Measurements from ENCODE around the gene OPHN1. TPM values are rescaled to one million over a fixed set of nuclear protein-coding genes. Genes with fewer than 3 reads are reported as not detected.

The OPHN1 gene, protein sequence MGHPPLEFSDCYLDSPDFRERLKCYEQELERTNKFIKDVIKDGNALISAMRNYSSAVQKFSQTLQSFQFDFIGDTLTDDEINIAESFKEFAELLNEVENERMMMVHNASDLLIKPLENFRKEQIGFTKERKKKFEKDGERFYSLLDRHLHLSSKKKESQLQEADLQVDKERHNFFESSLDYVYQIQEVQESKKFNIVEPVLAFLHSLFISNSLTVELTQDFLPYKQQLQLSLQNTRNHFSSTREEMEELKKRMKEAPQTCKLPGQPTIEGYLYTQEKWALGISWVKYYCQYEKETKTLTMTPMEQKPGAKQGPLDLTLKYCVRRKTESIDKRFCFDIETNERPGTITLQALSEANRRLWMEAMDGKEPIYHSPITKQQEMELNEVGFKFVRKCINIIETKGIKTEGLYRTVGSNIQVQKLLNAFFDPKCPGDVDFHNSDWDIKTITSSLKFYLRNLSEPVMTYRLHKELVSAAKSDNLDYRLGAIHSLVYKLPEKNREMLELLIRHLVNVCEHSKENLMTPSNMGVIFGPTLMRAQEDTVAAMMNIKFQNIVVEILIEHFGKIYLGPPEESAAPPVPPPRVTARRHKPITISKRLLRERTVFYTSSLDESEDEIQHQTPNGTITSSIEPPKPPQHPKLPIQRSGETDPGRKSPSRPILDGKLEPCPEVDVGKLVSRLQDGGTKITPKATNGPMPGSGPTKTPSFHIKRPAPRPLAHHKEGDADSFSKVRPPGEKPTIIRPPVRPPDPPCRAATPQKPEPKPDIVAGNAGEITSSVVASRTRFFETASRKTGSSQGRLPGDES
- 16.6 TPM for polyA plus RNA-seq (ENCODE audit: insufficient read length)

DNA sequence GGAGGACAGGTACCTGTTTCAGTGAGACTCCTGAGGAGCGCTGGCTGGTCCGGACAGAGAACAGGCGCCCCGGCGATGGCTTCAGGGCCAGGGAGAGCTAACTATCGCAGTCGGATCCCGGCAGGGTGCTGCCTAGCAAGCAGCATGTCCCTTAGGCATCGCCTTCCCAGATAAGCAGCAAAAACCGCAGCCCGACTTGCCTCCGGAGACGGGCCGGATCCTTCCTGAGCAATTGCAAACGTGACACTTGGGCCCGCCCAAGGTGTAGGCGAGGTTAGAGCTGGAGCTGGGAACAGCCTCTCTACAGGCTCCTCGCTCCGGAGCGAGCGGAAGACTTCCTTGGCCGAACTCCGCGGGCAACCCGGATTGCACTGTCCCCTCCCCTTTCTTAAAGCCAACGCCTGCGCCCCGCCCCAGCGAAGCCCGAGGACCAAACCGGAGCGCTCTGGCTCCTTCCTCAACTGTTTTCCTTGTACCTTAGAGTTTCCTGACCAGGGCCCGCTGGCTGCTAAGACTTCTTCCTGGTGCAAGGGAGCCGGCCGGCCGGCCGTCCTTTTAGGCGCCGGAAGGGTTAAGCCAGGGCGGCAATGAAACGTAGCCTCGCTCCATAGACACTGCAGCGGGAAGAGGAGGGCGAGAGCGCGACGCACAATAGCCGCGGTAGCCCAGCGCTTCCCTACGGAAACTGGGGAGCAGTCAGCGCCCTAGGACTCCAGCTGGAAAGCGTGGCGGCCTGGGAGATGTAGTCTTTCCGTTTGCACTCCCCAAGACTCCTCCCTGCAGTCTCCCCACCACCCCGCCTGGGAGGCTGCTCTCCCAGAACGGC is at the start of gene OPHN1:
OPHN1 (minus strand) TSS at position 341 of the 826 bp plus-strand sequence. CDS start 475 bp downstream, outside the sequence.
- peak; percentile 80 for DNase-seq

DNA sequence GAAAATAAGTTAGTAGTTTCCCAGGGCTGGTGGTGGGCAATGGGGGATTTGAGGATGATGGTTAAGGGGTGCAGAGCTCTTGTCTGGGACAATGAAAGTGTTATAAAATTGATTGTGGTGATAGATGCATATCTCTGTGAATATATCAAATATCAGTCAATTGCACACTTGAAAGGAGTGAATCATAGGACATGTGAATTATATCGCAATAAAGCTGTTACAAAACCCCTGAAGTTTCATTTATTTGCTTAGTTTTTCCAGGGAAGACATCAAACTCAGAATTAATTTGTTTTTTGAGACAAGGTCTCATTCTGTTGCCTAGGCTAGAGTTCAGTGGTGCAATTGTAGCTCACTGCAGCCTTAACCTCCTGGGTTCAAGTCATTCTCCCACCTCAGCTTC is 47.7 kb upstream of the OPHN1 start:
- no peak for DNase-seq

DNA sequence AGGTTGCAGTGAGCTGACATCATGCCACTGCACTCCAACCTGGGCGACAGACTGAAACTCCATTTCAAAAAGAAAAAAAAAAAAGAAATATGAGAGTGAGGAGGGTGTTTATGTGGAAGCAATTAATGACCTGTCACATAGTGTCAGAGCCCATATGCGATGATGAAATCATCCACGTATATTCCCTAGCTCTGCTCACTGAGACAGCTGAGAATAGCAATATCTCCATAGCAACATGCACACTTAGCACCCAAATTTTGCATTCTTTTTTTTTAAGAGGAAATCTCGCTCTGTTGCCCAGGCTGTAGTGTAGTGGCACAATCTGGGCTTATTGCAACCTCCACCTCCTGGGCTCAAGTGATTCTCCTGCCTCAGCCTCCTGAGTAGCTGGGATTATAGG is 31.5 kb upstream of the OPHN1 start:
- no peak for DNase-seq

DNA sequence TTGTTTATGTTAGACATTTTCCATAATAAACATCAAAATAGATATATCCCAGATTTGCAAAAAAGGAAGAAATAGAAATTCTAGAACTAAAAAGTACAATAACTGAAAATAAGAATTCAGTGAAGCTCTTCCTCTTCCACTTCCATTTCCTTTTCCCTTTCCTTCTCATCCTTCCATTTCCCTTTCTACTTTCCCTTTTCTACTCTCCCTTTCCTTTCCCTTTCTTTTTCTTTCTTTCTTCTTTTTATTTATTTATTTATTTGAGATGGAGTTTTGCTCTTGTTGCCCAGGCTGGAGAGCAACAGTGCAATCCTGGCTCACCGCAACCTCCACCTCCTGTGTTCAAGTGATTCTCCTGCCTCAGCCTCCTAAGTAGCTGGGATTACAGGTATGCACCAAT is 30.6 kb upstream of the OPHN1 start:
- DNase-seq: no peak

DNA sequence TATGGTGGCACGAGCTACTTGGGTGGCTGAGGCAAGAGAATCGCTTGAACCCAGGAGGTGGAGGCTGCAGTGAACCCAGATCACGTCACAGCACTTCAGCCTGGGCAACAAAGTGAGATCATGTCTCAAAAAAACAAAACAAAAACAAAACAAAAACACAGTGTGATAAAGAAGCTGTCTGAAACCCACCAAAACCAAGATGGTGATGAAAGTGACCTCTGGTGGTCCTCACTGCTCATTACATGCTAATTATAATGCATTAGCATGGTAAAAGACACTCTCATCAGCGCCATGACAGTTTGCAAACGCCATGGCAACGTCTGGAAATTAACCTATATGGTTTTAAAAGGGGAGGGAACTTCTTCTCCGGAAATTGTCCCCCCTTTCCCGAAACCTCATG is 29.4 kb upstream of the OPHN1 start:
- peak; percentile 12 for DNase-seq

DNA sequence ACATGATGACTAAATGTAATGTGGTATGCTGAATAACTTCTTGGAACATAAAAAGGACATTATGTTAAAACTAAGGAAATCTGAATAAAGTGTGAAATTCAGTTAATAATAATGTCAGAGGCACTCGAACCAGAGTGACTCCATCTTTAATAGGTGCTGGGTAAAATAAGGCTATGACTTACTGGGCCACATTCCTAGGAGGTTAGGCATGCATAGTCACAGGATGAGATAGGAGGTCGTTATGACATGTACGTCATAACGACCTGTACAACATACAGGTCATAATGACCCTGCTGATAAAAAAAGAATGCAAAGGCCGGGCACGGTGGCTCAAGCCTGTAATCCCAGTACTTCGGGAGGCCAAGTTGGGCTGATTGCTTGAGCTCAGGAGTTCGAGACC is 28.9 kb upstream of the OPHN1 start:
- DNase-seq: no peak

DNA sequence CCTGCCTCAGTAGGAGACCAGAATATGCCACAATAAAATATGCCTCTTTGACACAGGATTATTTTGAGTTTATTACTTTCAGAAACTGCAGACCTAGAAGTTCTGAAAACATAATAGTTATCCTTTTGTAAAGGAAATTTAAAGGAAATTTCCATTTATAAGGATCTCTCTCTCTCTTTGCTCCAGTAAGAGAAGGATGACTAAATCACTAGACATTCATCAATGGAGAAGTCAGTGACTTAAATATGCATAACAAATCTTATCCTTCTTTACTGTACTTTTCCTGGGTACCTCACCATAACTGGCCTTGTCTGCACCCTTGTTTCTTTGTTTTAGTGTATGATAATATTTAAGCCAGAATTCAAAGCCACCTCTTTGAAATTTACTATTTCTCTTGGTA is 28.3 kb upstream of the OPHN1 start:
- no peak for DNase-seq

DNA sequence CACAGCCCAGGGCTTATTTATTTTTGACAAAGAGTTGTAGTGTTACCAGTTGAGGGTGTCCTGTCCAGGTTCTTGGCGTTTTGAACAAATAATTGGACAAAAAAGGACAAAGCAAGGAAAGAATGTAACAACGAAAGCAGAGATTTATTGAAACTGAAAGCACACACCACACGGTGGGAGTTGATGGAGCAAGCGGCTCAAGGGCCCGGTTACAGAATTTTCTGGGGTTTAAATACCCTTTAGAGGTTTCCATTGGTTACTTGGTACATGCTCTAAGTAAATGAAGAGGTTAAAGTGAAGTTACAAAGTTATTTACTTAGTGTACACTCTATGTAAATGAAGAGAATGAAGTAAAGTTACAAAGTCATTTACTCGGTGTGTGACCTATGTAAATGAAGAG is 27.8 kb upstream of the OPHN1 start:
- no peak for DNase-seq

DNA sequence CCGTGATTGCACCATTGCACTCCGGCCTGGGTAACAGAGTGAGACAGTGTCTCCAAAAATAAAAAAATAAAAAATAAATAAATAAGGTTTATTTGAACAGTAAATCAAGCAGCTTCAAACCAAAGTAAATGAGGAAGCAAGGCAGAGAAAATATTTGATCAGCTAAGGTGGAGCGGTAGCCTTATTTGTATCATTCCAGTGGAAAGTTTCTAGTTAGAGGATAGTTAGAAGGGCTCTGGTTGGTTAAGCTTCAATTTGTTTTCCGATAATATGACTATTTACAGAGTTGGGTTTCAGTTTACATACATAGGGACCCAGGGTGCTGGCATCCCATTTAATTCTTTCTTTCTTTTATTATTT is 21.8 kb upstream of the OPHN1 start:
- no peak for DNase-seq

DNA sequence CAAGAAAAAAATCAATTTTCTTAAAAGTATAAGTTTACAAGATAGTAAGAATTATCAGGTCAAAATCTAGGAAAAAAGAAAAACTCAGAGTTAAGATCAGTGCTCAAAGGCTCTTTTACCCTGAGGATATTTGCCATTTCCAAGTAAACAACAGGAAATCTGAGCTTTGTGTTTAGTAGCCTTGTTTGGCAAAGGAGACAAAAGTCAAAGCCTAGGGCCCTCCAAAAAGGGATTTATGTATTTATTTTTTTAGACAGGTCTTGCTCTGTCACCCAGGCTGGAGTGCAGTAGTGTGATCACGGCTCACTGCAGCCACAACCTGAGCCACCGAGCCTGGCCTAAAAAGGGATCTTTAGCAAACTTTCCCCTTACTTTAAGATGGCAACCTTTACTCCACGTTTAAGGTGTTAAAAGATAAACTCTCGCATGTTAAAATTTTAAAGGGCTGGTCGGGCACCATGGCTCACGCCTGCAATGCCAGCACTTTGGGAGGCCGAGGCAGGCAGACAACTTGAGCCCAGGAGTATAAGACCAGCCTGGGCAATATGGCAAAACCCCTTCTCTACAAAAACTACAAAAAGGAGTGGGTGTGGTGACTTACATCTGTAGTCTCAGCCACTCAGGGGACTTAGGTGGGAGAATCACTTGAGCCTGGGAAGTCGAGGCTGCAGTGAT is 21.3 kb upstream of the OPHN1 start:
- no peak for DNase-seq

DNA sequence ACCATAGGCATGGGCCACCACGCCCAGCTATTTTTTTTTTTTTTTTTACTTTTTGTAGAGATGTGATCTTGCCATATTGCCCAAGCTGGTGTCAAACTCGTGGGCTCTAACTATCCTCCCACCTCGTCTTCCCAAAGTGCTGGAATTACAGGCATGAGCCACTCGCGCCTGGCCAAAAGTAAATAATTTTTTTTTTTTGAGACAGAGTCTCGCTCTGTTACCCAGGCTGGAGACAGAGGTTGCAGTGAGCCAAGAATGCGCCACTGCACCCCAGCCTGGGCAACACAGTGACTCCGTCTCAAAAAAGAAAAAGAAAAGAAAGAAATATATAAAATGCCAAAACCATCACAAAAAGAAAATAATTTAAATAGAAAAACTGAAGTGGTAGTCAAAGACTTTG is 18.4 kb upstream of the OPHN1 start:
- DNase-seq: no peak

DNA sequence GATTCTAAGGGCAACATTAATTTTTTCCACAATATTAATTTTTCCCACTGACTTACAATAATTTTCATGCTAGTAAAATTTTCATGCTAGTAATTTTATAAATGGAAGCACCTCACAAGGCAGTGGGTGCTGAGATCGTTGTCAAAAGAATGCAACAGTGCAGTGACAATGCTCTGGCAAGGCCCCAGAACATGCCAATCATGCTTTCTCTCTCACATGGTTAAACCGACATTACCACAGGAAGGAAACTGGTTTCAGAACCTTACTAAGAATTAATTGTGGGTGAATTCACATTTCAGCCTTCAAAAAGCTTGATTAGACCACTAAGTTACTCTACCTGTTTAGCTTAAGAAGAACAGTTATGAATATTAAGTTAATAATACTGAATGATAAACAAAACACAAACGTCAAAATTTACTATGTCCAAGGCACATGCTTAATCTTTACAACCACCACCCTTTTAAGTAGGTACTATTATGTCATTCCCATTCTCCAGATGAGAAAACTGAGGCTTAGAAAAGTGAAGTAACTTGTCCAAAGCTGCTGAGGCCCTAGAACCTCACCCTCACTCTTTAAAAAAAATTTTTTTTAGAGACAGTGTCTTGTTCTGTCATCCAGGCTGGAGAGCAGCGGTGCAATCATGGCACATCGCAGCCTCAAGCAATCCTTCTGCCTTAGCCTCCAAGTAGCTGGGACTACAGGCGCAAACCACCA is 10.0 kb upstream of the OPHN1 start:
- DNase-seq: no peak

DNA sequence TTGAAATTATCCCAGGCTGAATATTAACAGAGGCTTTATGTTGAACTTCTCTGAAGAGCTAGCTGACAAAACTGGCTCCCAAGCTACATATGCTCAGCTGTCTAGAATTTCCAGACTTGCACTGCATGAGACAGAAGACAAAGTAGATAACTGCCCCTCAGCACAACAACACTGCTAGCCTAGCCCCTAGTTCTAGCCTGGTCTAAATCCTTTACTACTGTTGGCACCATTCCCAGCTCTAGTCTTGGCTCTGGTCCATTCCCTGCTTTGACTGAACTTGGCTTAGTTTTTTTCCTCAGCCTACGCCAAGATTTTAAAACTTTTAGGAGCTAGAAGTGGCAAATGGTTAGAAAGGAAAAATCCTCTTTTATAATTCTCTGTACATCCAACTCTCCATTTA is 7.6 kb upstream of the OPHN1 start:
- peak; percentile 83 for DNase-seq

DNA sequence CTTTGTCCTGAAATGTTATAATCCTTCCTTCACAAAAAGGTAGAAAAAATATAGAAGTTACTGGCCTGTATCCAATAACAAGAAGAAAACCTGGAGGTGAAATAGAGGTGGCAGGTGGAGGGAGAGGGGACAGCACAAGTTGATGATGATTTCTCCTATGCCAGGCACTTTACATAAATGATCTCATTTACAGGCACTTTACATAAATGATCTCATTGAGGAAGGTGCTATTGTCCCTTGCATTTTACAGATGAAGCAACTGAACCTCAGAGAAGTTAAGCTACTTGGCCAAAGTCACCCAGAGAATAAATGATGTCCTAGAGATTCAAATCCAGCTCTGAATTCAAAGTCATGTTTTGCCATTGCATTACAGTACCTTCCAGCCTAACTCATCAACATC is 7.1 kb upstream of the OPHN1 start:
- no peak for DNase-seq

DNA sequence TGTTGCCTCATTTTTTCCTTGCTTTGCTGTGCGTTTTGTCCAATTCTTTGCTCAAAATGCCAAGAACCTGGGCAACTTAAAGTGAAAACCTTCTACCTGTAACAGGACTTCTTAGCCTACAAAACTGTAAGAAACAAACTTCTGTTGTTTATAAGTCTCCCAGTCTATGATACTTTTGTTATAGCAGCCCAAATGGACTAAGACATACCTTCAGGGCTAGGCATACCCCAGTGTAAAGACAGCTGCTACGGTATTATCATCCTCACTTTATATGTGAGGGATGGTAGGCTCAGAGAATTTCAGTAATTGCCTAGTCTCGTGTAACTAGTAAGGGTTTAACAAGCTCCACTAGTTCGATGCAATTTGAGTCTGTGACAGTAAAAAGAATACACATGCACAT is 6.0 kb upstream of the OPHN1 start:
- no peak for DNase-seq

DNA sequence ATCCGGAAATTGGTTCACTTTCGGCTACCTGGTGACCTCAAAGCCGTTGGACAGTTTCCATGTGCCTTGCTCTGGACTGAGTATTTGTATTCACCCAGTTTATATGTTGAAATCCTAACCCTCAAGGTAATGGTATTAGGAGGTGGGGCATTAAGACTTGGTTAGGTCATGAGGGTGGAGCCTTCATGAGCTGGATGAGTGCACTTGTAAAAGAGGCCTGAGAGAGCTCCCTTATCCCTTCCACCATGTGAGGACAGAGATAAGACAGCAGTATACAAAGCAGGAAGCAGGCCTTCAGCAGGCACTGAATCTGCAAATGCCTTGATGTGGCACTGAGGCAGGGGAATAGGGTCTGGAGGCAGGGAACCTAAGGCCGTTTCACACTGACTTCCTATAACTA is 5.3 kb upstream of the OPHN1 start:
- no peak for DNase-seq

DNA sequence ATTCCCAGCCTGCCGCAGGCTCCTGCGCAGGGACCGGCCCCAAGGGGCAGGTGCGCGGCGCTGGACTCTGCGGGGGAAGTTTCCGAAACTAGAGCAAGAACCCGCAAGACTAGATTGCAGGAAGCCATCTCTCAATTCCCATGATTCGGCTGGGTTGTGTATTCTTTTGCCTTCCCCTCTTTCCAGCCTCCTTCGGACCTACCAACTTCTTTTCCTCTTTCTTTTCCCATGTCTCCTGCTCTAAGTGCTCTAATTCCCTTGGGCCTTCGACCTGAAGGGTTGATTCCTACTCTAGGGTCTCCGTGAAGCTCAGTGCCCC is 645 bp upstream of the OPHN1 start:
- DNase-seq: no peak

DNA sequence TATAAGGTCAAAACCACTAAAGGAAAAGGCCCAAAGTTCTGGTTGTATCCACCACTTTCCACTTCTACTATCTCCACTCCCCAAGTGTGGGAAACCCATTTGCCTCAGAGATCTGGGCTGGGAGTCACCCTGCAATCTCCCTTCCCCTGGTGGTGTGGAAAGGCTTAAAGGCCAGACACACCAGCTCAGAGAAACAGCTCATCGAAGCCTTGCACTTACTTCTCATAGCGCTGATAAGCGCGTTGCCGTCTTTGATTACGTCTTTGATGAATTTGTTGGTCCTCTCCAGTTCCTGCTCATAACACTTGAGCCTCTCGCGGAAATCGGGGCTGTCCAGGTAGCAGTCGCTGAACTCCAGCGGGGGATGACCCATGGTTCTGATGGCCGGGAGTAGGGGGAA is 647 bp downstream of the OPHN1 start:
- no peak for DNase-seq

DNA sequence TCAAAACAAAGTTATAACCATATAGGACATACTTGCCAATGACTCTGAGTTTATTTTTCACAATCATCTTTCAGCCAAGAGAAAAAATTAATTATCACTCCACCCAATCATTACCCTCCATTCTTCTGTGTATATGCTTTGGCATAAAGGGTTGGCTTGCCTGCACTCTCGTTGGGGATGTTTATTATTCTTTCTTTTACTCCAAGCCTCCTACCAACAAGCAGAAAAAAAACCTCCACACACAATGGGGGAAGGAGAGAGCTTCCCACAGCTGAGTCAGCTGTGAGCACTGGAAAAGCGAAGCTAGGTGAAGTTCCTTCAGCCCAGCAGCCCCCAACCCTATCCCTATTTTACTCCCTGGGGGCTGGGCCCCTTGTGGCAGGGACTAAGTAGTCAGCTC is 1.5 kb downstream of the OPHN1 start:
- DNase-seq: no peak

DNA sequence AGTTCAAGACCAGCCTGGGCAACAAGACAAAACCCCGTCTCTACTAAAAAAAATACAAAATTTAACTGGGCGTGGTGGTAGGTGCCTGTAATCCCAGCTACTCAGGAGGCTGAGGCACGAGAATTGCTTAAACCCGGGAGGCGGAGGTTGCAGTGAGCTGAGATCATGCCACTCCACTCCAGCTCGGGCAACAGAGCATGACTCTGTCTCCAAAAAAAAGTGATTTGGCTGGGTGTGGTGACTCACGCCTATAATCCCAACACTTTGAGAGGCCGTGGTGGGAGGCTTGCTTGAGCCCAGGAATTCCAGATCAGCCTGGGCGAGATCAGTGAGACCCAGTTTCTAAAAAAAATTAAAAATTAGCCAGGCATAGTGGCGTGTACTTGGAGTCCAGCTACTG is 4.1 kb downstream of the OPHN1 start:
- DNase-seq: no peak

DNA sequence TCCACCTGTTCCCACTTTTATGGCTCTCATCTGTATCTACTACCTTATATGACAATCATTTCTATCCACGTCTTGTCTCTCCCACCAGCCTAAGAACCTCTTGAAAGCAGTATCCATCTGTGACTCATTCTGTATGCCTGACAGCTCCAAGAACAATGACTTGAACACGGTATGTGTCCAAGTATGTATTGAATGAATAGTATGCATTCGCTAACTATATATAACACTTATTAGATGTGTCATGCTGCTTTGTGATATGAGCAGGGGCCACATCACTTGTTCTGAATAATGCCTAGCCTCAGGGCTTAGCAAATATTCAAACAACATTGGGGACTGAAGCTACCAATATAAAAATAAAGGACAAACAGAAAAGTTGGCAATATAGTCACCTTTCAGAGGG is 4.9 kb downstream of the OPHN1 start:
- no peak for DNase-seq

DNA sequence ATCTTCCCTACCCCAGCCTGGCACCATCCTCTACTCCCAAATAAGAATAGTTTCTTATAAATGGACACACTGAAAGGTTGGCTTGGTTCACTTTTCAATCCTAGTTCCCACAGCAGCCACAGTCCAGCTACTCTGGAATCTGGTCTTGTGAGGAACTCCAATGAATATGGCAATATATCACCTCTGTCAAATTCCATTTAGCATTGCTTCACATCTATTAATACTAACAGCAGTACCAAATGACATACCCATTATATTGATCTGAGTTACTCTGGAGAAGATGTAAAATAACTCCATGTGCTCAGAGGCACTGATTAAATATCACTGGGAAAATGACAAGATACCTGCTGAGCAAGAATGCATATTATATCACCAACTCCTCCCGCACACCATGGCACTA is 8.6 kb downstream of the OPHN1 start:
- DNase-seq: no peak
